ENCODE data around the gene FSIP1. TPM values are rescaled to one million over a fixed set of nuclear protein-coding genes. Genes with fewer than 3 reads are reported as not detected.
A peak's percentile ranks its signal among the peaks of the same experiment; 100 is the strongest.

The FSIP1 gene
- total RNA-seq, 1 donor from 2014 or later: 2.5 TPM

DNA sequence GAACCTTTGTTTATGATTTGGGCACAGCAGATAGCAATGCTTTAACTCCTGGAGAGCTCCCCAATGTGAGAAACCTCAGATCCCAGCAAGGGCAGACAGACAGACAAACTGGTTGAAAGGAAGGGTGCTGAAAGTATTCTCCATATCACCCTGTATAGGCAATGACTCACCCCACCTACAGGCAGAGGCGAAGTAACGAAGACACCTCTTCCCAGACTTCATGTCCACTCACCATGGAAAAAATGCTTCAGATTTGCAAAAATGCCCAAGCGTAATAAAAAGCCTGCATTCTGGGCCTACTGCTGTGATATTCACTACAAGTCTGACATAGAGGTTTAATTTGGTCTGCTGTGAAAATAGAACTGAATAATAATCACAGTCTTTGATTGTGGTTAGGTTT lies 151.3 kb downstream of the FSIP1 start:
- Histone ChIP-seq H3K4me2 (no peak overlapping the region), H3K27me3 (no peaks in the 10 kb centered on the region), H3K9me3 (ENCODE audit: low read depth) (no peaks in the 10 kb centered on the region), H3F3A (ENCODE audit: low read depth) (no peaks in the 10 kb centered on the region), H3K9ac (no peak overlapping the region), H3K36me3 (no peaks in the 10 kb centered on the region), H3K4me1 (no peaks in the 10 kb centered on the region), H4K20me1 (ENCODE audit: low read depth) (no peaks in the 10 kb centered on the region), H3K4me3 (no peak overlapping the region), H3K27ac (no peak overlapping the region), H3K79me2 (ENCODE audit: low read depth) (no peaks in the 10 kb centered on the region), H2AFZ (replicated peaks) (no peak overlapping the region)
- no peak for TF ChIP-seq EZH2phosphoT487 (IDR thresholded peaks at IDR 0.05)
- H3K9me3 Mint-ChIP-seq: no peaks in the 10 kb centered on the region
- peak overlapping the region; percentile 2 for H3K27ac Mint-ChIP-seq
- H3K36me3 Mint-ChIP-seq: peaks cover 5% of the 10 kb centered on the region
- DNase-seq (ENCODE audit: low spot score): no peak
- no peak overlapping the region for H3K4me3 Mint-ChIP-seq
- peaks cover 4% of the 10 kb centered on the region for H3K27me3 Mint-ChIP-seq (ENCODE audit: insufficient read depth, low read depth)
- H3K4me1 Mint-ChIP-seq: peaks cover 8% of the 10 kb centered on the region

DNA sequence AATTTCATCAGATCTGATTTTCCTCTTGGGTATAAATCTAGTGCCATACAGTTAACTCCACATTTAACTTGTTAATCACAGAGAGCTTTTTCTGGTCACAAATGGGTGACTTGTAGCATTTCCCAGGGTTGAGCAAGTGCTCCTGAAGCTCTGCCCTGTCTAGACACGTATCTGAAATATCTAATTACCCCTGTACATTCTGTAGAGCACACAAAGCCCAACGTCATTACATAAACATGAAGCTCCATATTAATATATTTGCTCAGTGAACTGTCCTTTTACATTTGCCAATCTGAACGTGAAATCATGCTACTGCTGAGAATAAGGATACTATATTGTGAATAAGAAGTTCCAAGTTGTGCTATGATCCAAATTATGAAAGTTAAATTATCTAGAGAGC lies 152.7 kb downstream of the FSIP1 start:
- no peaks in the 10 kb centered on the region for H3K9me3 ChIP-seq (ENCODE audit: low read depth)
- Mint-ChIP-seq H3K4me3 (no peak overlapping the region), H3K27ac (no peak overlapping the region), H3K9me3 (peaks cover 2% of the 10 kb centered on the region), H3K27me3 (ENCODE audit: insufficient read depth, low read depth) (peaks cover 4% of the 10 kb centered on the region), H3K4me1 (peaks cover 10% of the 10 kb centered on the region), H3K36me3 (peaks cover 11% of the 10 kb centered on the region)
- H3K4me3 ChIP-seq: no peak overlapping the region
- no peaks in the 10 kb centered on the region for H3K27me3 ChIP-seq
- H3F3A ChIP-seq (ENCODE audit: low read depth): no peaks in the 10 kb centered on the region
- no peaks in the 10 kb centered on the region for H3K36me3 ChIP-seq
- no peak overlapping the region for H3K4me2 ChIP-seq
- no peak for DNase-seq (ENCODE audit: low spot score)
- no peak overlapping the region for H3K9ac ChIP-seq
- TF ChIP-seq, protein P1, sequence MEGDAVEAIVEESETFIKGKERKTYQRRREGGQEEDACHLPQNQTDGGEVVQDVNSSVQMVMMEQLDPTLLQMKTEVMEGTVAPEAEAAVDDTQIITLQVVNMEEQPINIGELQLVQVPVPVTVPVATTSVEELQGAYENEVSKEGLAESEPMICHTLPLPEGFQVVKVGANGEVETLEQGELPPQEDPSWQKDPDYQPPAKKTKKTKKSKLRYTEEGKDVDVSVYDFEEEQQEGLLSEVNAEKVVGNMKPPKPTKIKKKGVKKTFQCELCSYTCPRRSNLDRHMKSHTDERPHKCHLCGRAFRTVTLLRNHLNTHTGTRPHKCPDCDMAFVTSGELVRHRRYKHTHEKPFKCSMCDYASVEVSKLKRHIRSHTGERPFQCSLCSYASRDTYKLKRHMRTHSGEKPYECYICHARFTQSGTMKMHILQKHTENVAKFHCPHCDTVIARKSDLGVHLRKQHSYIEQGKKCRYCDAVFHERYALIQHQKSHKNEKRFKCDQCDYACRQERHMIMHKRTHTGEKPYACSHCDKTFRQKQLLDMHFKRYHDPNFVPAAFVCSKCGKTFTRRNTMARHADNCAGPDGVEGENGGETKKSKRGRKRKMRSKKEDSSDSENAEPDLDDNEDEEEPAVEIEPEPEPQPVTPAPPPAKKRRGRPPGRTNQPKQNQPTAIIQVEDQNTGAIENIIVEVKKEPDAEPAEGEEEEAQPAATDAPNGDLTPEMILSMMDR (IDR thresholded peaks at IDR 0.05): no peak
- no peak for TF ChIP-seq EZH2 (IDR thresholded peaks at IDR 0.05)
- TF ChIP-seq EZH2phosphoT487 (IDR thresholded peaks at IDR 0.05): no peak
- no peak overlapping the region for H3K27ac ChIP-seq
- H2AFZ ChIP-seq (replicated peaks): no peak overlapping the region
- H3K4me1 ChIP-seq: no peaks in the 10 kb centered on the region
- no peaks in the 10 kb centered on the region for H4K20me1 ChIP-seq (ENCODE audit: low read depth)
- no peaks in the 10 kb centered on the region for H3K79me2 ChIP-seq (ENCODE audit: low read depth)

GRCh38 chr15:39629371-39629770 lies 153.3 kb downstream of the FSIP1 start:
- no peak overlapping the region for H3K9ac ChIP-seq
- H3F3A ChIP-seq (ENCODE audit: low read depth): no peaks in the 10 kb centered on the region
- no peak overlapping the region for H3K27ac Mint-ChIP-seq
- H3K9me3 ChIP-seq (ENCODE audit: low read depth): no peaks in the 10 kb centered on the region
- H3K27me3 Mint-ChIP-seq (ENCODE audit: insufficient read depth, low read depth): peaks cover 4% of the 10 kb centered on the region
- no peak overlapping the region for H3K4me3 Mint-ChIP-seq
- no peaks in the 10 kb centered on the region for H4K20me1 ChIP-seq (ENCODE audit: low read depth)
- H2AFZ ChIP-seq (replicated peaks): no peak overlapping the region
- DNase-seq (ENCODE audit: low spot score): no peak
- no peaks in the 10 kb centered on the region for H3K79me2 ChIP-seq (ENCODE audit: low read depth)
- no peaks in the 10 kb centered on the region for H3K27me3 ChIP-seq
- H3K27ac ChIP-seq: no peak overlapping the region
- no peak overlapping the region for H3K4me2 ChIP-seq
- TF ChIP-seq, protein P1 (IDR thresholded peaks at IDR 0.05): no peak
- TF ChIP-seq EZH2 (IDR thresholded peaks at IDR 0.05): no peak
- no peak for TF ChIP-seq EZH2phosphoT487 (IDR thresholded peaks at IDR 0.05)
- no peak overlapping the region for H3K4me3 ChIP-seq
- peaks cover 13% of the 10 kb centered on the region for H3K36me3 Mint-ChIP-seq
- H3K4me1 ChIP-seq: no peaks in the 10 kb centered on the region
- H3K9me3 Mint-ChIP-seq: peaks cover 5% of the 10 kb centered on the region
- H3K36me3 ChIP-seq: no peaks in the 10 kb centered on the region
- peaks cover 10% of the 10 kb centered on the region for H3K4me1 Mint-ChIP-seq

- Histone ChIP-seq H2AFZ (replicated peaks) (no peak overlapping the region), H3K27me3 (no peaks in the 10 kb centered on the region), H3K27ac (no peak overlapping the region), H3K4me1 (no peaks in the 10 kb centered on the region), H3K4me3 (no peak overlapping the region), H3K9me3 (ENCODE audit: low read depth) (no peaks in the 10 kb centered on the region), H3F3A (ENCODE audit: low read depth) (no peaks in the 10 kb centered on the region), H4K20me1 (ENCODE audit: low read depth) (no peaks in the 10 kb centered on the region), H3K36me3 (no peaks in the 10 kb centered on the region), H3K79me2 (ENCODE audit: low read depth) (no peaks in the 10 kb centered on the region), H3K4me2 (no peak overlapping the region), H3K9ac (no peak overlapping the region)
- DNase-seq (ENCODE audit: low spot score): no peak
- H3K27me3 Mint-ChIP-seq (ENCODE audit: insufficient read depth, low read depth): peaks cover 5% of the 10 kb centered on the region
- peaks cover 10% of the 10 kb centered on the region for H3K4me1 Mint-ChIP-seq
- H3K27ac Mint-ChIP-seq: no peak overlapping the region
- H3K36me3 Mint-ChIP-seq: peaks cover 15% of the 10 kb centered on the region
- H3K4me3 Mint-ChIP-seq: no peak overlapping the region
- peaks cover 7% of the 10 kb centered on the region for H3K9me3 Mint-ChIP-seq
- TF ChIP-seq, protein P1 (IDR thresholded peaks at IDR 0.05): no peak
- no peak for TF ChIP-seq EZH2 (IDR thresholded peaks at IDR 0.05)
- no peak for TF ChIP-seq EZH2phosphoT487 (IDR thresholded peaks at IDR 0.05)
These were observed 153.9 kb downstream of the FSIP1 start for GRCh38 chr15:39628546-39629257.

Data from neural progenitor cell (in vitro differentiated cells).